ENCODE data around the gene ACSM4. TPM values are rescaled to one million over a fixed set of nuclear protein-coding genes. Genes with fewer than 3 reads are reported as not detected.

Gene ACSM4
- total and polyA plus RNA-seq, 12 donors: not detected

- H3K36me3 ChIP-seq (replicated peaks in 1 of 2): no peaks in the 10 kb centered on the region
- no peak for TF ChIP-seq POLR2A (IDR thresholded peaks at IDR 0.05)
- no peak for TF ChIP-seq CTCF (IDR thresholded peaks at IDR 0.05)
- no peak for DNase-seq
- no peaks in the 10 kb centered on the region for H3K9me3 ChIP-seq (replicated peaks in 1 of 3)
- no peaks in the 10 kb centered on the region for H3K27me3 ChIP-seq
- intact Hi-C loops (cut with DNase I): no loop called here
- H3K4me3 ChIP-seq: no peak overlapping the region
- H3K4me1 ChIP-seq (replicated peaks in 1 of 2): no peaks in the 10 kb centered on the region
- no peak overlapping the region for H3K27ac ChIP-seq
- 45 to 65% (median 61%) methylated on average over 2 of the region's 2 CpGs for WGBS, 4 donors
These were observed 11.6 kb upstream of the ACSM4 start for GRCh38 chr12:7292300-7292699.

GRCh38 chr12:7293670-7294069 lies 10.2 kb upstream of the ACSM4 start:
- H3K9me3 ChIP-seq (replicated peaks in 1 of 3): no peaks in the 10 kb centered on the region
- 51 to 61% (median 58%) methylated on average over 1 of the region's 1 CpG for WGBS, 4 donors
- no peak for DNase-seq
- no peak overlapping the region for H3K4me3 ChIP-seq
- H3K27ac ChIP-seq: no peak overlapping the region
- no peaks in the 10 kb centered on the region for H3K36me3 ChIP-seq (replicated peaks in 1 of 2)
- TF ChIP-seq CTCF (IDR thresholded peaks at IDR 0.05) (no peak), POLR2A (IDR thresholded peaks at IDR 0.05) (no peak)
- intact Hi-C loops (cut with DNase I): no loop called here
- H3K27me3 ChIP-seq: no peaks in the 10 kb centered on the region
- H3K4me1 ChIP-seq (replicated peaks in 1 of 2): no peaks in the 10 kb centered on the region

GRCh38 chr12:7295529-7295928 lies 8.3 kb upstream of the ACSM4 start:
- WGBS, 4 donors: 62 to 87% (median 76%) methylated on average over 1 of the region's 1 CpG
- Histone ChIP-seq H3K27ac (no peak overlapping the region), H3K9me3 (replicated peaks in 1 of 3) (no peaks in the 10 kb centered on the region), H3K36me3 (replicated peaks in 1 of 2) (no peaks in the 10 kb centered on the region), H3K4me3 (no peak overlapping the region), H3K4me1 (replicated peaks in 1 of 2) (no peaks in the 10 kb centered on the region), H3K27me3 (no peaks in the 10 kb centered on the region)
- intact Hi-C loops (cut with DNase I): no loop called here
- DNase-seq: no peak
- no peak for TF ChIP-seq CTCF (IDR thresholded peaks at IDR 0.05)
- TF ChIP-seq POLR2A (IDR thresholded peaks at IDR 0.05): no peak

GRCh38 chr12:7297865-7298264 lies 6.0 kb upstream of the ACSM4 start:
- Histone ChIP-seq H3K9me3 (replicated peaks in 1 of 3) (no peaks in the 10 kb centered on the region), H3K4me3 (no peak overlapping the region), H3K4me1 (replicated peaks in 1 of 2) (no peaks in the 10 kb centered on the region), H3K36me3 (replicated peaks in 1 of 2) (no peaks in the 10 kb centered on the region), H3K27ac (no peak overlapping the region), H3K27me3 (no peaks in the 10 kb centered on the region)
- no peak for DNase-seq
- 72 to 86% (median 82%) methylated on average over 2 of the region's 2 CpGs for WGBS, 4 donors
- TF ChIP-seq POLR2A (IDR thresholded peaks at IDR 0.05) (no peak), CTCF (IDR thresholded peaks at IDR 0.05) (no peak)
- intact Hi-C loops (cut with DNase I): no loop called here
